A549 treated with dexamethasone at 1 μM for 4 hours (cell line): ENCODE data around the gene ZBTB12. TPM values are rescaled to one million over a fixed set of nuclear protein-coding genes. Genes with fewer than 3 reads are reported as not detected.

ENCODE experiments used
- total RNA-seq: library from RNA; stranded (reverse); fragments of 200-300 nt; extraction: Qiagen RNA extraction; gene quantifications from 5 replicates; pipeline ENCODE4 v1.2.3, GENCODE V29; 2022

Gene ZBTB12
- total RNA-seq, result 2.9 to 4.4 TPM (median 3.9 TPM) in 5 replicates

DNA sequence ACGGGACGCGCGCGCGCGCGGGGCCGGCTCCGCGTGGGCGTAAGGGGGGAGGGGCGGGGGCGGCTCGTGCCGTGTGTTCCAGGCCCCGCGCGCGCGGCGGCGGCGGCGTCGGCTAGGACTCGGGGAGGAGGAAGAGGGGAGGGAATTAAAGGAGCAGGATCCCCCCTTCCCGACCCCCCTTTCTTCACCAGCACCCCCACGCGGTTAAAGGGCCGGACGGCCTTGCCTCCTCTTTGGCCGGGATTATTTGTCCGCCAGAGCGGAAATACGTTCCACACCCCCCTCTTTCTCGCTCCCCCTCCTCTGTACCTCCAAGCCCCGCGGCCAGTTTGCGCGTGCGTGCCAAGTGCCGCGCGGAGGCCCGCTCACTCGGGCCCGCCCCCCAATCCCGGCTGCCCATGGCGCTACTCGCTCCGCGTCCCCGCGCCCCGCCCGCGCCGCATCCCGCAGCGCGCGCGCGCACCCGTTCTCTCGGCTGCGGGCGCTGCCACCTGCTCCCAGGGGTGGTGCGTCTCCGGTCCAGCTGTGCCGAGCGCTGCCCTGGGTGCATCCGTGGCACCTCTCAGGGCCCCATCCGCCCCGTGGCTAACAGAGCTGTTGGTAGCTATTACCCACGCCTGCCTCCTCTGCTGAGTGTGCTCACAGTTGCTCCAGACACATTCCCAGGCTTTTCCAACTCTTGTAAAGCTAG lies at the start of gene ZBTB12:
ZBTB12 (minus strand) TSS at position 134 of the 691 bp plus-strand sequence. CDS start 781 bp downstream, outside the sequence.

DNA sequence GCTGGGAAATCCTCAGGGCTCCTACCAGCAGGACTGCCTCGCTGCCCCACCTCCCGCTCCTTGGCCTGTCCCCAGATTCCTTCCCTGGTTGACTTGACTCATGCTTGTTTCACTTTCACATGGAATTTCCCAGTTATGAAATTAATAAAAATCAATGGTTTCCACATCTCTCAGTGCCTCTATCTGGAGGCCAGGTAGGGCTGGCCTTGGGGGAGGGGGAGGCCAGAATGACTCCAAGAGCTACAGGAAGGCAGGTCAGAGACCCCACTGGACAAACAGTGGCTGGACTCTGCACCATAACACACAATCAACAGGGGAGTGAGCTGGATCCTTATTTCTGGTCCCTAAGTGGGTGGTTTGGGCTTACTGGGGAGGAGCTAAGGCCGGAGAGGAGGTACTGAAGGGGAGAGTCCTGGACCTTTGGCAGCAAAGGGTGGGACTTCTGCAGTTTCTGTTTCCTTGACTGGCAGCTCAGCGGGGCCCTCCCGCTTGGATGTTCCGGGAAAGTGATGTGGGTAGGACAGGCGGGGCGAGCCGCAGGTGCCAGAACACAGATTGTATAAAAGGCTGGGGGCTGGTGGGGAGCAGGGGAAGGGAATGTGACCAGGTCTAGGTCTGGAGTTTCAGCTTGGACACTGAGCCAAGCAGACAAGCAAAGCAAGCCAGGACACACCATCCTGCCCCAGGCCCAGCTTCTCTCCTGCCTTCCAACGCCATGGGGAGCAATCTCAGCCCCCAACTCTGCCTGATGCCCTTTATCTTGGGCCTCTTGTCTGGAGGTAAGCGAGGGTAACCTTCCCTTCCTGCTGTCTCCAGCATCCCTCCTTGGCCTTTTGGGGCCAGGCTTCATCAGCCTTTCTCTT lies 43.9 kb upstream of the ZBTB12 start, which contains the start of gene CFB:
CFB (plus strand) TSS at position 589 of the 863 bp plus-strand sequence; CDS start at position 716, 127 bp downstream.

DNA sequence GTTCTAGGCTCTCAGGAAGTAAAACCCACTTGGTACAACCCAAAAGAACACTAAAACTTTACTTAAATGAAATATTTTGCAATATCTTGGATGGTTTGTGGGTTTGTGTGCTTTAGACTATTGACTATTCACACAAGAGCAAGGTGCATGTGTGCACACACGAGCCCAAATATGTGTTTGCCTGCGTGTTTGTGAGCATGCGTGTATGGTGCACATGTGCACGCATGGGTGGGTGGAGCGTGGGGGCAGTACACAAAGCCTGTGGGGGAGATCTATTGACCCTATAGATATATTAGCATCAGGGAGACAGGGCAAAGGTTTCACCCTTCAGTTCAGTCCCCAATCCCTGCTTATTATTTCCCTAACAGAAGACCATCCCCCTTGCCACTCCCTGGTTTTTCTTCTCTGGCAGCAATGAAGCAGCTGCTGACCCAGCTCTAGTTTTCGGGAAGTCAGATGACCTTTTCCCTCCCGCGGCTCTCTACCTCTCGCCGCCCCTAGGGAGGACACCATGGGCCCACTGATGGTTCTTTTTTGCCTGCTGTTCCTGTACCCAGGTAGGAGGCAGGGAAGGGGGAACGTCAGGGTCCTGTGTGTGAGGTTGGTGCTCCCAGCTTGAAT lies 25.5 kb upstream of the ZBTB12 start, which contains the start of gene C2:
C2 (plus strand) TSS at position 476 of the 621 bp plus-strand sequence; CDS start at position 512, 36 bp downstream.

GRCh38 chr6:31897612-31898382 lies 4.1 kb downstream of the ZBTB12 start, which contains the start of gene EHMT2:
Gene EHMT2, minus strand, starts transcription at chr6:31897698. Its CDS starts 21 bp downstream, at chr6:31897677.

GRCh38 chr6:31878726-31879125 lies 23.2 kb downstream of the ZBTB12 start, which contains the start of gene SLC44A4:
Gene SLC44A4, minus strand, starts transcription at chr6:31878997. Its CDS starts 17 bp downstream, at chr6:31878980.

DNA sequence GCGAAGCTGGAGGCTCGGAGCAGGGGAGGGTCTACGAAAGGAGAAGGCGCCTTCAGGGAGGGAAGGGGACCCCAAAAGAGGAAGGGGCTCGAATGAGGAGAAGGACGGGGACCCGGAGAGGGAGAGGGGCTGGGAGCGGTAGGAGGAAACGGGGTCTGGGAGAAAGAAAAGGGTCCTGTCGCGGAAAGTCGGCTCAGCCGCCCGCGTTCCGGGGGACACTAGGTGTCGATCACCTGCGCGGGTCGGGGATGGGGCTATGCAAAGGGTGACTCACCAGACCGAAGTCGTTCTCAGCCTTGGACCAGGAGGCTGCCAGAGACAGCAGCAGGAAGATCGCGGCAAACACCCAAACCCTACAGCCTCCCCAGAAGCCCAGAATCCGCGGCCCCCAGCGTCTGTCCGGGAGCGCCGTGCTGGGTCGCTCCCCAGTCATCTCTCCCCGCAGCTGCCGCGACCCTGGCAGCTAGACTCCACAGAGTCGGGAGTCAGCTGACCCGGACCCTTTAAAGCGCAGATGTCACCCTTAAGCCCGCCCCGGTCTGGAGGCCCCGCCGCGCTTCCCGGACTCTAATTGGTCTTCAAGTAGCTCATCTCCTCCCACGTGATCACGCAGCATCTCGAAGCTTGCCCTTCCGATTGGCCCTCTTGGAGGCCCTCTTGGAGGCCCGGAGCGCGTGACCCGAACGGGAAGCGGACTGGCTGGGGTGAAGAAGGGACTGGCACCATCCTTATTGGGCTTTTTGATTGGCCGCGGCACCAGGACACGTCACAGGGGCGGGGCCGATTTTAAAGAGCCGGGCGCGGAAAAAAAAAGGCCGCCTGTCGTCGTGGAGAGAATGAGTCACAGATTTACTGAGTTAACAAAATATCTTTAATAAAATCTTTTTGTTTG lies 39.3 kb downstream of the ZBTB12 start, which contains the start of gene NEU1:
NEU1 (minus strand) TSS at position 478 of the 892 bp plus-strand sequence; CDS start at position 433, 45 bp downstream.

Other genes starting within 250 kb of the ZBTB12 start
- 106 to 143 TPM (median 140 TPM) in 5 replicates for gene BAG6, start 249.4 kb downstream of the ZBTB12 start, total RNA-seq
- 2.7 to 3.8 TPM (median 3.3 TPM) in 5 replicates for gene APOM, start 246.2 kb downstream of the ZBTB12 start, total RNA-seq
- 11.3 to 13.3 TPM (median 12.8 TPM) in 5 replicates for gene C6orf47, start 241.3 kb downstream of the ZBTB12 start, total RNA-seq
- gene GPANK1, start 237.1 kb downstream of the ZBTB12 start, total RNA-seq, result 8.9 to 12.1 TPM (median 11.6 TPM) in 5 replicates
- 165 to 180 TPM (median 171 TPM) in 5 replicates for gene CSNK2B, start 236.0 kb downstream of the ZBTB12 start, total RNA-seq
- gene LY6G5B, start 232.1 kb downstream of the ZBTB12 start, total RNA-seq, result 2.7 to 4.4 TPM (median 4.0 TPM) in 5 replicates
- 0.82 to 1.8 TPM (median 1.4 TPM) in 5 replicates for gene LY6G5C, start 221.0 kb downstream of the ZBTB12 start, total RNA-seq
- 13.2 to 16.4 TPM (median 15.7 TPM) in 5 replicates for gene ABHD16A, start 198.8 kb downstream of the ZBTB12 start, total RNA-seq
- not detected in 5 replicates for gene LY6G6F, start 195.2 kb downstream of the ZBTB12 start, total RNA-seq
- gene LY6G6D, start 186.7 kb downstream of the ZBTB12 start, total RNA-seq, result not detected in 5 replicates
- 0.08 to 0.12 TPM in 2 of 5 replicates, not detected in the others for gene LY6G6C, start 180.3 kb downstream of the ZBTB12 start, total RNA-seq
- not detected in 5 replicates for gene MPIG6B, start 178.7 kb downstream of the ZBTB12 start, total RNA-seq
- gene DDAH2, start 172.8 kb downstream of the ZBTB12 start, total RNA-seq, result 24.9 to 30.6 TPM (median 28.7 TPM) in 5 replicates
- 438 to 455 TPM (median 449 TPM) in 5 replicates for gene CLIC1, start 165.6 kb downstream of the ZBTB12 start, total RNA-seq
- 8.4 to 14.3 TPM (median 14.1 TPM) in 5 replicates for gene MSH5, start 162.1 kb downstream of the ZBTB12 start, total RNA-seq
- 2.1 to 3.7 TPM (median 3.5 TPM) in 5 replicates for gene SAPCD1, start 139.4 kb downstream of the ZBTB12 start, total RNA-seq
- 0.94 to 1.9 TPM (median 1.7 TPM) in 5 replicates for gene VWA7, start 124.8 kb downstream of the ZBTB12 start, total RNA-seq
- 39.7 to 58.5 TPM (median 57.1 TPM) in 5 replicates for gene VARS1, start 106.3 kb downstream of the ZBTB12 start, total RNA-seq
- 47.5 to 56.4 TPM (median 52.4 TPM) in 5 replicates for gene LSM2, start 95.1 kb downstream of the ZBTB12 start, total RNA-seq
- 1.1 to 1.8 TPM (median 1.7 TPM) in 5 replicates for gene HSPA1L, start 86.8 kb downstream of the ZBTB12 start, total RNA-seq
- 104 to 243 TPM (median 196 TPM) in 5 replicates for gene HSPA1A, start 86.5 kb downstream of the ZBTB12 start, total RNA-seq
- gene HSPA1B, start 74.3 kb downstream of the ZBTB12 start, total RNA-seq, result 73.0 to 177 TPM (median 144 TPM) in 5 replicates
- 22.0 to 34.1 TPM (median 28.7 TPM) in 5 replicates for gene NEU1, start 39.3 kb downstream of the ZBTB12 start, total RNA-seq
- gene SLC44A4, start 23.1 kb downstream of the ZBTB12 start, total RNA-seq, result 0.04 to 0.06 TPM in 2 of 5 replicates, not detected in the others
- gene EHMT2, start 4.4 kb downstream of the ZBTB12 start, total RNA-seq, result 18.2 to 30.9 TPM (median 28.3 TPM) in 5 replicates
- gene C2, start 25.6 kb upstream of the ZBTB12 start, total RNA-seq, result 0.27 to 0.40 TPM (median 0.30 TPM) in 5 replicates
- gene CFB, start 44.0 kb upstream of the ZBTB12 start, total RNA-seq, result 1.4 to 2.1 TPM (median 1.6 TPM) in 5 replicates
- gene NELFE, start 56.9 kb upstream of the ZBTB12 start, total RNA-seq, result 81.5 to 99.5 TPM (median 85.1 TPM) in 5 replicates
- gene SKIC2, start 57.1 kb upstream of the ZBTB12 start, total RNA-seq, result 17.5 to 26.7 TPM (median 23.7 TPM) in 5 replicates
- gene DXO, start 70.1 kb upstream of the ZBTB12 start, total RNA-seq, result 10.3 to 12.9 TPM (median 12.5 TPM) in 5 replicates
- gene C4A, start 80.0 kb upstream of the ZBTB12 start, total RNA-seq, result 0.63 to 1.2 TPM (median 0.89 TPM) in 5 replicates
- 0.47 to 0.90 TPM (median 0.64 TPM) in 5 replicates for gene C4B, start 112.7 kb upstream of the ZBTB12 start, total RNA-seq
- gene CYP21A2, start 136.3 kb upstream of the ZBTB12 start, total RNA-seq, result 0.09 TPM in 1 of 5 replicates, not detected in the others
- 0.33 to 0.85 TPM (median 0.53 TPM) in 5 replicates for gene TNXB, start 207.3 kb upstream of the ZBTB12 start, total RNA-seq
- 23.7 to 36.6 TPM (median 35.8 TPM) in 5 replicates for gene ATF6B, start 226.2 kb upstream of the ZBTB12 start, total RNA-seq
- gene FKBPL, start 228.2 kb upstream of the ZBTB12 start, total RNA-seq, result 6.5 to 7.7 TPM (median 6.9 TPM) in 5 replicates
- 0.35 to 1.1 TPM (median 0.68 TPM) in 5 replicates for gene PRRT1, start 249.9 kb upstream of the ZBTB12 start, total RNA-seq